Measurements from ENCODE around the gene PARD3. TPM values are rescaled to one million over a fixed set of nuclear protein-coding genes. Genes with fewer than 3 reads are reported as not detected.

The PARD3 gene
- total RNA-seq, 1 donor from 2014 or later, result 76.4 TPM

DNA sequence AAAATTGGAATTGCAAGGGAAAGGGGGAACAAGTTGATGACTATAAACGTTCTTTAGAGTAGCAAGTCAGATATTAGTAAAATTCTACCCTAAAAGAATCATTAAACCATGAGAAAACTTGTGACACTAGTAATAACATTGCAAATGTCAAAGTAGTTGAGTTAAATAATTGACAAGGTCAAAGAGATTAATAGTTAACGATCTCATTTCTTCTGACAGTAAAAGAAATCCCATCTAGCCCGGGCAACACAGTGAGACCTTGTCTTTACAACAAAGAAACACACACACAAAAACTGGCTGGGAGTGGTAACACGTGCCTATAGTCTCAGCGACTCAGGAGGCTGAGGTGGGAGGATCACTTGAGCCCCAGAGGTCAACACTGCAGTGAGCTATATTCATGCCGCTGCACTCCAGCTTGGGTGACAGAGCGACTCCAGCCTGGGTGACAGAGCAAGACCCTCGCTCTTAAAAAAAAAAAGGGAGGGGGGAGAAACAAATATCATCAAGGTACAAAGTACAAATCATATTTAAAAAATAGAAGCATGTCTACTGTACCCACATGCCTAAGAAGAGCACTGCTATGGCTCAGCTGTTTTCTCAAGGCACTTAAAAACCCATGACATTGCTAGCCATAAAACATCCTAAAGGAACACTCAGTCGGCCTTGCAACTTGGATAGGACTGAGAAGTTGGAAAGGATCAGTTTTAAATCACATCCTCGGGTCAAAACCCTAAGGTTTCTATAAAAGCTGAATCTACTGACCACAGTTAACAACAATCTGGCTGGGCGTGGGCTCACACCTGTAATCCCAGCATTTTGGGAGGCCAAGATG, 401.1 kb downstream of the PARD3 start:
- TF ChIP-seq CTCF (IDR thresholded peaks at IDR 0.05; ENCODE audit: insufficient read depth, low read length, poor library complexity, severe bottlenecking), result no peak
- Histone ChIP-seq H3K4me3 (ENCODE audit: low read depth, low read length) (no peak overlapping the region), H3K27me3 (ENCODE audit: control insufficient read depth, insufficient read depth, low read length) (no peaks in the 10 kb centered on the region), H3K36me3 (ENCODE audit: control insufficient read depth, insufficient read depth, low read length) (no peaks in the 10 kb centered on the region)
- DNase-seq (ENCODE audit: low read depth), result no peak

DNA sequence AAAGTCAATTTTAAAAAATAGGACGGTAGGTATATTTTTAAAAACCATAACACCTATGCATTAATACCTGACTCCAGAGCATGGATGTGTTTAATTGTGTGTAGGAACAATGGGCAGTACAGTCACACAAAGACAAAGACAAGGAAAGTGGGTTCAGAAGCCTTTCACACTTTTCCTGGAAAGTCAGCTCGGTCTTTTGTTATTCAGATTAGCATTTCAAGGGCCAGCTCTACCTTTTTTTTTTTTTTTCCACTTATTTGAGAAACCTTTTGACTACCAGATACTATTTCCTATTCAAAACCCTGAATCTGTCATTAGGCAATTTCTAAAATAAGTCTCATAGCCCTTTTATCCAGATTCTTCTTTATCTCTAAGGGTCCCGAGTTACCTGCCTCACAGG, 401.9 kb downstream of the PARD3 start:
- TF ChIP-seq CTCF (IDR thresholded peaks at IDR 0.05; ENCODE audit: insufficient read depth, low read length, poor library complexity, severe bottlenecking), result no peak
- DNase-seq (ENCODE audit: low read depth), result no peak
- H3K4me3 ChIP-seq (ENCODE audit: low read depth, low read length), result no peak overlapping the region
- H3K27me3 ChIP-seq (ENCODE audit: control insufficient read depth, insufficient read depth, low read length), result no peaks in the 10 kb centered on the region
- H3K36me3 ChIP-seq (ENCODE audit: control insufficient read depth, insufficient read depth, low read length), result no peaks in the 10 kb centered on the region

GRCh38 chr10:34408956-34409355, 406.1 kb downstream of the PARD3 start:
- TF ChIP-seq CTCF (IDR thresholded peaks at IDR 0.05; ENCODE audit: insufficient read depth, low read length, poor library complexity, severe bottlenecking), result no peak
- H3K36me3 ChIP-seq (ENCODE audit: control insufficient read depth, insufficient read depth, low read length), result no peaks in the 10 kb centered on the region
- no peak for DNase-seq (ENCODE audit: low read depth)
- no peak overlapping the region for H3K4me3 ChIP-seq (ENCODE audit: low read depth, low read length)
- no peaks in the 10 kb centered on the region for H3K27me3 ChIP-seq (ENCODE audit: control insufficient read depth, insufficient read depth, low read length)

DNA sequence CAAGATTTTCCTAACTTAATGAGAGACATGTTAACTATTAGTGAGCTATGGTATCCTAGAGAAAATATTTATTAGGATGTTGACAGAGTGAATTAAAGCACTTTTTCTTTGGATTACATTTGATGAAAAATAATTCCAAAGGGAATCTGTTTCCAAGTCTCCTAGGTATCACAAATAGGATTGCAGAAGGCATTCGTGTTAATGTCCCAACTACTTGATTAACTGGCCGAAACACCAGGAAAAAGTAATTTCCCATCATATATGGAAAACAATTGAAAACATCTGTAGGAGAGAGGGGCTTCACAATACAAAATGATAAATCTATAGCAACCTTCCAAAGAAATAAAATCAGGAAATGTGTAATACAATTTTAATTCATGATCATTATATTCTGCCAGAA, 406.7 kb downstream of the PARD3 start:
- DNase-seq (ENCODE audit: low read depth), result no peak
- Histone ChIP-seq H3K27me3 (ENCODE audit: control insufficient read depth, insufficient read depth, low read length) (no peaks in the 10 kb centered on the region), H3K4me3 (ENCODE audit: low read depth, low read length) (no peak overlapping the region), H3K36me3 (ENCODE audit: control insufficient read depth, insufficient read depth, low read length) (no peaks in the 10 kb centered on the region)
- no peak for TF ChIP-seq CTCF (IDR thresholded peaks at IDR 0.05; ENCODE audit: insufficient read depth, low read length, poor library complexity, severe bottlenecking)

DNA sequence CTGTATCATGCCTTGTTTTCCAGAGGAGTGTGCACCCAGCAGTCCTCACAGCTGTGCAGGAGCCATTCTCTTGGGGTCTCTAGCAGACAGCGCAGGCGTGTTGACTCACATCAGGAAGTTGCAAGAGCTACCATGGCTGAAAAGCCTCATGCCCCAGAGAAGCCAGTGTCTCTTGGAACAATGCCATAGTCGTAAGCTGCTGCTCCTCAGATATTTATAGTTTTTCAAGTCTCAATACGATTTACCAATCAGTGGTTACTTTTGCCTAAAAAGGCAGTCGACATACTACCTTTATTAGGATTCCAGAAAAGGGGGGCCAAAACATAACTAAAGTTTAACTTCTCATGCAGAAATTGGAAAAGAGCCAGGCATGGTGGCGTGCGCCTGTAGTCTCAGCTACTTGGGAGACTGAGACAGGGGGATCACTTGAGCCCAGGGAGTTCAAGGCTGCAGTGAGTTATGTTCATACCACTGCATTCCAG, 407.7 kb downstream of the PARD3 start:
- Histone ChIP-seq H3K27me3 (ENCODE audit: control insufficient read depth, insufficient read depth, low read length) (no peaks in the 10 kb centered on the region), H3K4me3 (ENCODE audit: low read depth, low read length) (no peak overlapping the region), H3K36me3 (ENCODE audit: control insufficient read depth, insufficient read depth, low read length) (no peaks in the 10 kb centered on the region)
- no peak for TF ChIP-seq CTCF (IDR thresholded peaks at IDR 0.05; ENCODE audit: insufficient read depth, low read length, poor library complexity, severe bottlenecking)
- DNase-seq (ENCODE audit: low read depth), result no peak

Data from kidney epithelial cell (primary cell).